ENCODE data around the gene TNK1.

The TNK1 gene

GRCh38 chr17:7435676-7436555, 55.0 kb downstream of the TNK1 start:
- DNase-seq (ENCODE audit: low spot score), result no peak

GRCh38 chr17:7436556-7437368, 55.9 kb downstream of the TNK1 start:
- DNase-seq (ENCODE audit: low spot score), result peak; percentile 80

- DNase-seq (ENCODE audit: low spot score), result no peak
Measured at GRCh38 chr17:7437369-7437863, 56.5 kb downstream of the TNK1 start.

GRCh38 chr17:7437950-7438614, 57.2 kb downstream of the TNK1 start:
- DNase-seq (ENCODE audit: low spot score), result peak; percentile 60

- no peak for DNase-seq (ENCODE audit: low spot score)
Measured at GRCh38 chr17:7438656-7439460, 58.0 kb downstream of the TNK1 start.

Data from SK-N-DZ (cell line).